Endometrium (tissue), 2 donors: ENCODE measurements around the gene OR12D3.
"Not testable (repeated sequence)": the region's sequence is repeated elsewhere in the genome, so short reads cannot be mapped to it uniquely, and the experiment has no call there.

ENCODE experiments used
- FAIRE-seq: peaks from 2 replicates; lab custom pipeline; 2012; peaks lifted over from hg19 to GRCh38; lab: Jason Lieb, UNC
- donor health status: control.
- donor health status: control.

Gene OR12D3, protein sequence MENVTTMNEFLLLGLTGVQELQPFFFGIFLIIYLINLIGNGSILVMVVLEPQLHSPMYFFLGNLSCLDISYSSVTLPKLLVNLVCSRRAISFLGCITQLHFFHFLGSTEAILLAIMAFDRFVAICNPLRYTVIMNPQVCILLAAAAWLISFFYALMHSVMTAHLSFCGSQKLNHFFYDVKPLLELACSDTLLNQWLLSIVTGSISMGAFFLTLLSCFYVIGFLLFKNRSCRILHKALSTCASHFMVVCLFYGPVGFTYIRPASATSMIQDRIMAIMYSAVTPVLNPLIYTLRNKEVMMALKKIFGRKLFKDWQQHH

DNA sequence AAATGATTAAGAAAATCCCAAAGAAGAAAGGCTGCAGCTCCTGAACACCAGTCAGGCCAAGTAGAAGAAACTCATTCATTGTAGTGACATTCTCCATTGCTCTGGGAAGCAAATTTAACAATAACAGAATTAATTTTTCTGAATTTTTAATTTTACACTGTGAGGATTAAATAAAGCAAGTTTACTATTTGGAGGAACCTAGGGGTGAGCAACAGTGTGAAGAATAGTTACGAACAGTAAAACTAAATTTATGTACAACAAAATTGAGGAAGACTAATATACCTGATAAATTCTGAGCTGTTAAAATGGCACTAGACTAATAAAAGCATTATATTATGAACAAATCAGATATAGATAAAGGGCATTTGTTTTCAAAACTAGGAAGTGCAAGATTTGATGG lies at the start of gene OR12D3:
Gene OR12D3 (minus strand): TSS at position 101 of the 400 bp plus-strand sequence. CDS start 4 bp downstream, at position 97.
- FAIRE-seq, result no peak

DNA sequence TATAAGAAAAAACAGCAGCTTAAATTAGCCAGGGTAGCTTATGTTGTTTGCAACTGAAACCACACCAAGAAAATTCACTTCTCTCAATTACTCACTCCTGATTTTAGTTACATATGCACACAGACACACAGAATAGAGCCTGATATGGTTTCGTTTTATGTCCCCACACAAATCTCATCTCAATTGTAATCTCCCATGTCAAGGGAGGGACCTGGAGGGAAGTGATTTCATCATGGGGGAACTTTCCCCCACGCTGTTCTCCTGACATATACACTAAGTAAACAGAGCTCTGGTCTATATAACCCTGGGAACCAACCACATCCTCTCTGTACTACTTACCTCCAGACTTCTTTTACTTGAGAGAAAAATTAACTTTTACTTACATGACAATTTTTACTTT lies 49.5 kb upstream of the OR12D3 start:
- FAIRE-seq, result no peak

DNA sequence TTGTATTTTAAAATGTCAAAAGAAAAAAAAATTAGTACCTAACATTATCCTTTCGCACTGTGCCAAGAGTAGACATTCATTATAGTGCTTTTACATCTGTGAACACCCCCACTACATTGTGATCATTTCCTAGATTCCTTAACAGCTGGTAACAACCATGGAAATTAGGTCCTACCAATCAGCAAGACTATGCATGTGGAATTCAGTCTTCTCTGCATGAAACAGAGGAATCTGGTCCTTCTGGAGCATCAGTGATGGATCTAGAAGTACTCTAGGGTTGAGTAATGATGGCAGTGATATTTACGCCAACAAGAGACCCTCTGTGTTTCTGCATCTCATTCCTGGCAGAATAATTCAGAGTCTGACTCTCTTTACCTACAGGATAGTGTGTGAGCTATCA lies 49.1 kb upstream of the OR12D3 start:
- no peak for FAIRE-seq

DNA sequence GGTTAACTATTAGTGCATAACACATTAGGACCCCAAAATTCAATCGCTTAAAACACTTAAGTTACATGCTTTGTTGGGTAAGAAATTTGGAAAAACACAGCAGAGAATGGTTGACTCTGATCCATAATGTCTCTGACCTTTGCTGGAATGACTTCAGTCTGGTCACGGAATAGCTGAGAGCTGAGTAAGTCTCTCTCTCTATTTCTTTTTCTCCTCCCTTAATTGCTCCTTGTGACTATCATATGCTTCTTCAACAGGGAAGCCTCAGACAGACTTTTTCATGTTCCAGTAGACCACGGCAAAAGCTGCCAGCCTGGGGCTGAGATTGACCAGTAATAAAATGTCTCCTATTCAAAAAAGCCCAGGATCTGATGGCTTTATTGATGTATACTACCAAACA lies 44.4 kb upstream of the OR12D3 start:
- FAIRE-seq, result no peak

DNA sequence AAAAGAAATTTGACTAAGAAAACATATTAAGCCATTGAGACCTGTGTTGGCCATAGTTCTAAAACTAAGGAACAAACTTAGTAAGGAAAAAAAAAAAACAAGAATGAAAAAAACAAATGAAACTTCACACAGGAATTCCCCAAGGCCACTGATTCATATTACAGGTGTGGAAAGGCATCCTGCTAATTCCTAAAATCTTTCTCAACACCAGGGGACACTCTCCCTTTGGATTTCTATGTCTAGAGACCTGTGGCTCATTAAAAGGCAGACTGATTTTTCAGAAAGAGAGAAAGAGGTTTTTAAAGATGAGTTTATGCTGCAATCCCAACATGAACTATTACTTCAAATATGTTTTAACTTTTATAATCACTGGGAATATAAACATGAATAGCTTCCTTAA lies 39.5 kb upstream of the OR12D3 start, which contains the start of gene OR12D1:
Gene OR12D1 (plus strand): TSS at position 341 of the 400 bp plus-strand sequence.
- FAIRE-seq, result no peak

DNA sequence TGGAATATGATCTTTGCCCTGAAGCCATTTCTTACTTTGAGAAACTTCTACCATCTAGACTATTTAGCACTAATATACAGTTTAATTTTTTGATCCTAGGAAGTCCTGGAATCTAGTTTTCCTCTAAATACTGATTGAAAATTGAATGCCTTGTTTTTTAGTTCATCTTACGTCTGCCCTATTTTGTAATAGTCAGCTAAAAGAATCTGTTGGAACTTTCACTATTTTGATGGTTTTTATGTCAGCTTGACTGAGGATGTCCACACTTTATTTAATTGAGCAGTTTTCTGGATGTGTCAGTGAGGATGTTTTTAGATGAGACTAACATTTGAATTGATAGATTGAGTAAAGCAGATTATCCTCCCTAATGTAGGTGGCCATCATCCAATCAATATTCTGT lies 28.7 kb upstream of the OR12D3 start:
- FAIRE-seq, result no peak

DNA sequence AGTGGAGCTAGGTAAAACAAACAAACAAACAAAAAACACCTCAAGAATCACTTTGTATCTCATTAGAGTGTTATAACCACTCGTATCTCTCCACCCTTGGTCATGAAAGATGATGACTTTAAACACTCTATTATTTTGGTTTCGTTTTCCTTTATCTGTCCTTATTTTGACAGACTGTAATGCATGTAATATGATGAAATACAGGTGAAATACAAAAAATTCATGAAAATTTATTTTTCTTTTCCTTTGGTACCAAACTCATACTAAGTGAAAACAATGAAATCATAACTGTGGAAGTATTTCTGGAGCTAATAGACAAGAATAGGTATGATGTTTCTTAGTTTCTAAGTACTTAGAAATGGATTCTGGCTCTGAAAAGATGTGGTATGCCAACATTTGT lies 24.4 kb upstream of the OR12D3 start:
- no peak for FAIRE-seq

DNA sequence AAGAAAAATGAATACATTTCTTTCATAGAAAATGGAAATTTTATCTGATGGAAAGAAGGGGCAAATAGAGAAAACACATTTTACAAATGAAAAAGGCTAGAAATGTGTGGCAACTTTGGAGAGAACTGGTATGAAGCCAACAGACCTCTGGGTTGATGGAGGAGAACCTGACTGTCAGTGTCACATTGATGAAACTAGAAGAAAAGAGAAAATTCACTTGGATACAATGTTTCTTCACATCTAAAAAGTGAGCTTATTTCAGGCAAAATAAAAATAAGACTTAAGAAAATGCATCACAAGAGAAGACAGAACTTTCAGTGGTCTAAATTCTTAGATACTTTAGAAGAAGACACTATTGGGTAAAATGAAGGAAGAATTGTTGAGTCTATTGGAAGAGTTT lies 20.2 kb upstream of the OR12D3 start, which contains the start of gene OR12D2:
Gene OR12D2 (plus strand): TSS at position 301 of the 400 bp plus-strand sequence. CDS start 1,069 bp downstream, outside the sequence.
- no peak for FAIRE-seq

DNA sequence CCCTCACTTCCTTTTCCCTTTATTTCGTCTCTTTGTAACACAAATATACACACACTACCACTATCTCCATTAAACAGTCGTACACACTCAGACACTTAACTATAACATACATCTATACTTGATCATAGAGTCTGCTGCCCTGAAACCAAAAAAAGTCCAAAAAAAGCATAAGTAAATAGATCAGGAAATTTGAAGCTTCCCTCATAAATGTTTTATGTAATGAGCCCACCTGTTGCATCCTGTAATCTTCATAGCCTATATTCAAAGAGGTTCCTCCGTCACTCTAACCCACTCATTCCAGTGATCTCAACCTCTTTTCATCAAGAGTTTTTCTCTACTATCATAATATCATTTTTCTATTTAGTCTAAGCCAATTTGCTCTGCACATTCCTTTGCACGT lies 13.4 kb upstream of the OR12D3 start:
- FAIRE-seq, result no peak

DNA sequence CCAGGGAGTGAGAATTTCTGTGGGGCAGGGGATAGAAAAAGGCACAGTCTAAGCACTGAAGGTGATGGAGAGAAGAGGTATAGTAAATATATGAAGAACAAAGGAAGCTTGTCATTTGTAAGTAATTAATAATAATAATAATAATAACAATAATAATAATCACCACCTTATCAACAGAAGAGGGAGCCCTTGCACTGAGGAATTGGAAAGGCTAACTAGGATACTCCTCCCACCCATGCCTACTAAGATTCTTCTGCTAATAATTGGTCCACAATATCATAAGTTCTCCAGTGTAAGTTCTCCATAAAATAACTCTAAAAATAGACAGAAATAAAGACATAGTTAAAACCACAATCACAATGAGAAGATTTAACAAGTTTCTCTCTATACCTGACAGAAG lies 912 bp upstream of the OR12D3 start:
- no peak for FAIRE-seq

DNA sequence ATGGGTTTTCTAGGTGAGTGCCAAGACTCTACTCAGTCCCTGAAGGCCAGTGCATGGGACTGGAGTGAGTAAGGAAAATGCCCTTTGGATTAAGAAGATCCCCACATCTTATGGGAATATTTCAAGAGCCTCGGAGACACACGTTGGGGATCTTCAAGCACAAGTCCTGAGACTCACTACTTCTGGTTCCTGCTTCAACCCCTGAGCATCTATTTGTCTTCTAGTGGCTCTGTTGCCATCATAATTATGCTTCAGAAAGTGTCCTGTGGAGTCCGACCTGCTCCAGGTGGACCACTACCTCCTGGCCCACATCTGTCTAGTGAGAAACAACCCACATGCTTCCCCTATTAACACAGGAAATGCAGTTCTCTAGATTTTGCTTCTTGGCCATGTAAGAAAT lies 6.3 kb downstream of the OR12D3 start, which contains the start of gene OR5V1:
Gene OR5V1 (minus strand): TSS at position 101 of the 400 bp plus-strand sequence. CDS start 12,670 bp downstream, outside the sequence.
- no peak for FAIRE-seq

DNA sequence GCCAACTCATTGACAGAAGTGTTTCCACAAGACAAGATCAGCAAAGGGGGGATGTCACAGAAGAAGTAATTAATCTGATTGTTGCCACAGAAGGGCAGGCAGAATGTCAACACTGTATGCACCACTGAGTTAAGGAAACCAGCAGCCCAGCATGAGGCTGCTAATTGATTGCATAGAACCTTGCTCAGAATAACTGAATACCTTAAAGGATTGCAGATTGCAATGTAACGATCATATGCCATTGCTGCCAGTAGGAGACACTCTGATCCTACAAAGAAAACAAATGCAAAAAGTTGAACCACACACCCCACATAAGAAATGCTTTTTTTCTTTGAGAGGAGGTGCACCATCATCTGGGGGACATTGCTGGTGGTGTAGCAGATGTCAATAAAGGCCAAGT lies 19.5 kb downstream of the OR12D3 start:
- no peak for FAIRE-seq

DNA sequence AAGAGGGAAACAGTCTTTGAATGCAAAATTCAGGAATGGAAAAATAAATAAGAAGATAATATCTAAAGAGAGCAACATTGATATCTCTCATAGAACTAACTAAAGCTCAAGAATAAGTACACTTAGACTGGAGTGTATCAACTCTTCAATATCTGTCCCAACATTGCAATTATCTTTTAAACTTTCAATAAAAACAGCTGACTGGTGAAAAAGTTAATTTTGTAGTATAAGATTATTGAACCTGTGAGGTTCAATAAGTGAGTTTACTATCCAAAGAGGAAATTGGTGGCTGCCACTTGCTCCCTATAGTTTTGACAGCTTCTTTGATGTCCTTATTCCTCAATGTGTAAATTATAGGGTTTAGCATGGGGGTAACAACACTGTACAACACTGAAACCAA lies 20.1 kb downstream of the OR12D3 start:
- FAIRE-seq, result no peak

DNA sequence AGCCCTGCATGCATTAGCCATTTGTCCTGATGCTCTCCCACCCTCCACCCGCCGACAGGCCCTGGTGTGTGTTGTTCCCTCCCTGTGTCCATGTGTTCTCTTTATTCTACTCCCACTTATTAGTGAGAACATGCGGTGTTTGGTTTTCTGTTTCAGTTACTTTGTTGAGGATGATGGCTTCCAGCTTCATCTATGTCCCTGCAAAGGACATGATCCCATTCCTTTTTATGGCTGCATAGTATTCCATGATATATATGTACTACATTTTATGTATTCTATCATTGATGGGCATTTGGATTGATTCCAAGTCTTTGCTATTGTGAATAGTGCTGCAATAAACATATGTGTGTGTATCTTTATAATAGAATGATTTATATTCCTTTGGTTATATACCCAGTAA lies 25.7 kb downstream of the OR12D3 start:
- not testable (repeated sequence) for FAIRE-seq

DNA sequence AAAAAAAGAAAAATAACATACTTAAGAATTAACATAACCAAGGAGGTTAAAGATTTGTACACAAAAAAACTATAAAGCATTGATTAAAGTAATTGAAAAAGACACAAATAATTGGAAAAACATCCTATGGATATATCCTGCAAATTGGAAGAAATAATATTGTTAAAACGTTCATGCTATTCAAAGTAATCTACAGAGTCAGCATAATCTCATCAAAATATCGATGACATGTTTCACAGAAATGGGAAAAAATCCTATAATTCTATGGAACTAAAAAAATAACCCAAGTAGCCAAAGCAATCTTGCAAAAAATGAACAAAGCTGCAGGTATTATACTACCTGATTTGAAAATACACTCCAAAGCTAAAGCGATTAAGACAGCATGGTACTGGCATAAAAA lies 29.7 kb downstream of the OR12D3 start:
- FAIRE-seq, result no peak

DNA sequence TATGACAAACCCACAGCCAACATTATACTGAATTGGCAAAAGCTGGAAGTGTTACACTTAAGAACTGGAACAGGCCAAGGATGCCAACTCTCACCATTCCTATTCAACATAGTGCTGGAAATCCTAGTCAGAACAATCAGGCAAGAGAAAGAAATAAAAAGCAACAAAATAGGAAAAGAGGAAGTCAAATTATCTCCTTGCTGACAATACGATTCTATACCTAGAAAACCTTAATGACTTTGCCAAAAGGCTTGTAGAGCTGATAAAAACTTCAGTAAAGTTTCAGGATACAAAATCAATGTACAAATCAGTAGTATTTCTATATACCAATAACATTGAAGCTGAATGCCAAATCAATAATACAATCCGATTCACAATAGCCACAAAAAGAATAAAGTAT lies 38.8 kb downstream of the OR12D3 start:
- FAIRE-seq, result no peak

DNA sequence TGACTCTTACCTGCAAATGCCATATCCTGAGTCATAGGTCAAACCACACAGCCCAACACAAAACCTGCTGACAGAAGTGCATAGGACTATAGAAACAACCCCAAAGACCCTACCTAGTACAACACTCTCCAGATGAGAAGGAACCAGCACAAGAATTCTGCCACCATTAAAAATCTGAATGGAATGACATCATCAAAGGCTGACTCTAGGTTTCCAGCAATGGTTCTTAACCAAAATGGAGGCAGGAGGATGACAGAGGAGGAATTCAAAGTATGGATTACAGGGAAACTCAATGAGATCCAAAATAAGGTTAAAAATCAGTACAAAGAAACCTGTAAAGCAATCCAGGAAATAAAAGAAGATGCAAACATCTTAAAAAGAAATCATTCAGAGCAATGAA lies 42.4 kb downstream of the OR12D3 start:
- FAIRE-seq, result no peak

DNA sequence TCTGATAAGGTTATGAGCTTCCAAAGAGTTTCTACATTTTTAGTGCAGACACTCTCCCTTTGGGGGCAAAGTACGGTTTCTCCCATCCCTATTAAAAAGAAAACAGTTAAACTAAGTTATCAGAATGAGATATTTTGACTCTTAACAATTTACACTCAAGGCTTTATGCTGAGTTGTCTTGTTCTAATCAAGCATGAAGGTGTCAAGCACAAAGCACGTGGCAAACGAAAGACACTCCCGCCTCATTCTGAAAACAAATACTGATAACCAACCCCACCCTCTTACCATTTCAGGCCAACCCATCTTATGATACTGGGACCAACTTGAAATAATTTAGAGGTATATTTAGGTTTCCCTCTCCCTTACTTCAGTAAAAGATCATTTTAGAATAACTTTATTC lies 49.3 kb downstream of the OR12D3 start:
- FAIRE-seq, result no peak
